Upper lobe of left lung (tissue), 6 donors: ENCODE measurements around the gene TRPC4. TPM values are rescaled to one million over a fixed set of nuclear protein-coding genes. Genes with fewer than 3 reads are reported as not detected.
"Not testable (repeated sequence)": the region's sequence is repeated elsewhere in the genome, so short reads cannot be mapped to it uniquely, and the experiment has no call there.

Experiments used
- ATAC-seq, 2 donors: fragments of 200-7000 bp; cut with Tn5 transposase; one replicate each; pipeline ENCODE4 v1.9.1; 2022; ENCODE audit warnings: mild to moderate bottlenecking in 2 of 2, moderate library complexity in 2 of 2; ENCODE audit not compliant: low FRiP score in 2 of 2
- DNase-seq, 2 donors: peaks; one replicate each; pipeline ENCODE4 v3.0.0-alpha.2; 2019 to 2020
- H3K27ac ChIP-seq, 4 donors: fragments of 200-600 bp; sonication (generic); one replicate each; pipeline ENCODE4 v1.5.1; 2016 to 2019
- H3K27me3 ChIP-seq, 4 donors: fragments of 200-600 bp; sonication (generic); one replicate each; pipeline ENCODE4 v1.5.1; 2017 to 2019
- H3K36me3 ChIP-seq, 4 donors: fragments of 200-600 bp; sonication (generic); one replicate each; pipeline ENCODE4 v1.5.1; 2016 to 2019
- H3K4me1 ChIP-seq, 4 donors: fragments of 200-600 bp; sonication (generic); one replicate each; pipeline ENCODE4 v1.5.1; 2018 to 2019
- H3K4me3 ChIP-seq, 4 donors: fragments of 200-600 bp; sonication (generic); one replicate each; pipeline ENCODE4 v1.5.1; 2017 to 2019; ENCODE audit warnings: mild to moderate bottlenecking in 2 of 4, moderate library complexity in 1 of 4
- H3K9me3 ChIP-seq, 4 donors: fragments of 200-600 bp; sonication (generic); one replicate each; pipeline ENCODE4 v1.5.1; 2018 to 2019
- CTCF ChIP-seq, 6 experiments: fragments of 450-650 bp in 4 of 6; fragments of 200-600 bp in 2 of 6; sonication (generic) in 2 of 6; IDR thresholded peaks; one replicate each; pipeline ENCODE4 v1.5.1; 2016 to 2019; ENCODE audit warnings: antibody characterized with exemption in 6 of 6
- EP300 ChIP-seq, 4 donors: sonication (generic); formaldehyde crosslinking; IDR thresholded peaks; one replicate each; pipeline ENCODE4 v1.5.1; 2017; ENCODE audit warnings: antibody characterized with exemption in 4 of 4, control low read depth in 2 of 4
- POLR2A ChIP-seq, 4 donors: fragments of 450-650 bp; IDR thresholded peaks; one replicate each; pipeline ENCODE4 v1.5.1; 2016 to 2017; ENCODE audit warnings: antibody characterized with exemption in 4 of 4, mild to moderate bottlenecking in 2 of 4
- POLR2AphosphoS5 ChIP-seq, 2 donors: sonication (generic); formaldehyde crosslinking; IDR thresholded peaks; one replicate each; pipeline ENCODE4 v1.5.1; 2017; ENCODE audit warnings: antibody characterized with exemption in 2 of 2
- WGBS, 2 donors: methylation state at CpG; one replicate each; pipeline ENCODE4 v1.1.5; 2017 to 2018; 5-methylcytosine and 5-hydroxymethylcytosine counted together
- total RNA-seq, 6 donors: library from RNA; depleted of rRNA in 4 of 6; stranded (reverse); fragments of >200 nt in 4 of 6; gene quantifications; one replicate each; pipeline versions ENCODE4 v1.1.0 to v1.2.1, GENCODE V29; 2016 to 2021
- donor health status: DM: no; HTN: no; CAD: no; lungs with moderate emphysema.
- donor health status: DM: no; HTN: yes; CAD: no; lungs with severe emphysema.

TRPC4 gene
- total RNA-seq, 6 donors from 2014 or later = 0.39 to 6.3 (median 1.8) TPM

- Histone ChIP-seq H3K27ac (no peak overlapping the region), H3K9me3 (peaks cover 0 to 10% (median 1%) of the 10 kb centered on the region in 4 donors), H3K4me3 (no peak overlapping the region), H3K4me1 (no peaks in the 10 kb centered on the region), H3K36me3 (no peaks in the 10 kb centered on the region), H3K27me3 (no peaks in the 10 kb centered on the region)
- DNase-seq (no peak), ATAC-seq (no peak)
- 60 to 85% methylated on average over 1 of the region's 1 CpG for WGBS, 2 donors
- TF ChIP-seq POLR2A (IDR thresholded peaks at IDR 0.05) (no peak), POLR2AphosphoS5 (IDR thresholded peaks at IDR 0.05) (no peak), EP300 (IDR thresholded peaks at IDR 0.05) (no peak), CTCF (IDR thresholded peaks at IDR 0.05) (no peak)
Observed at GRCh38 chr13:37816276-37816675, 53.3 kb downstream of the TRPC4 start.

GRCh38 chr13:37811441-37811840 lies 58.1 kb downstream of the TRPC4 start:
- peaks cover 0 to 4% (median 0%) of the 10 kb centered on the region in 4 donors for H3K9me3 ChIP-seq
- DNase-seq = no peak
- H3K36me3 ChIP-seq = no peaks in the 10 kb centered on the region
- H3K4me3 ChIP-seq = no peak overlapping the region
- no peak overlapping the region for H3K27ac ChIP-seq
- ATAC-seq = no peak
- no peaks in the 10 kb centered on the region for H3K4me1 ChIP-seq
- no peaks in the 10 kb centered on the region for H3K27me3 ChIP-seq
- TF ChIP-seq POLR2A (IDR thresholded peaks at IDR 0.05) (no peak), CTCF (IDR thresholded peaks at IDR 0.05) (no peak), POLR2AphosphoS5 (IDR thresholded peaks at IDR 0.05) (no peak), EP300 (IDR thresholded peaks at IDR 0.05) (no peak)
- 60 to 63% methylated on average over 2 of the region's 2 CpGs for whole genome bisulfite sequencing, 2 donors

GRCh38 chr13:37806666-37807065 lies 62.9 kb downstream of the TRPC4 start:
- 67% methylated on average over 3 of the region's 3 CpGs for WGBS, 2 donors
- no peaks in the 10 kb centered on the region for H3K27me3 ChIP-seq
- ATAC-seq (no peak), DNase-seq (no peak)
- no peak overlapping the region for H3K27ac ChIP-seq
- no peaks in the 10 kb centered on the region for H3K9me3 ChIP-seq
- H3K4me3 ChIP-seq = no peak overlapping the region
- H3K36me3 ChIP-seq = no peaks in the 10 kb centered on the region
- H3K4me1 ChIP-seq = no peaks in the 10 kb centered on the region
- TF ChIP-seq CTCF (IDR thresholded peaks at IDR 0.05) (no peak), EP300 (IDR thresholded peaks at IDR 0.05) (no peak), POLR2A (IDR thresholded peaks at IDR 0.05) (no peak), POLR2AphosphoS5 (IDR thresholded peaks at IDR 0.05) (no peak)

GRCh38 chr13:37797631-37798030 lies 71.9 kb downstream of the TRPC4 start:
- H3K27me3 ChIP-seq = no peaks in the 10 kb centered on the region
- H3K9me3 ChIP-seq = no peaks in the 10 kb centered on the region
- no peaks in the 10 kb centered on the region for H3K36me3 ChIP-seq
- no peak for ATAC-seq
- TF ChIP-seq POLR2A (IDR thresholded peaks at IDR 0.05) = no peak
- TF ChIP-seq EP300 (IDR thresholded peaks at IDR 0.05) = no peak
- TF ChIP-seq CTCF (IDR thresholded peaks at IDR 0.05) = no peak
- H3K27ac ChIP-seq = no peak overlapping the region
- no peaks in the 10 kb centered on the region for H3K4me1 ChIP-seq
- WGBS, 2 donors = 71 to 86% methylated on average over 3 of the region's 3 CpGs
- no peak for DNase-seq
- no peak overlapping the region for H3K4me3 ChIP-seq

- not testable (repeated sequence) for DNase-seq, H3K36me3 ChIP-seq, H3K27ac ChIP-seq, ATAC-seq, H3K27me3 ChIP-seq, H3K4me3 ChIP-seq, H3K9me3 ChIP-seq, H3K4me1 ChIP-seq
- 89 to 92% methylated on average over 4 of the region's 4 CpGs for WGBS, 2 donors
Observed at GRCh38 chr13:37796795-37797194, 72.8 kb downstream of the TRPC4 start.
